Upper lobe of right lung (tissue), 1 donor: ENCODE measurements around the gene IL6R. TPM values are rescaled to one million over a fixed set of nuclear protein-coding genes. Genes with fewer than 3 reads are reported as not detected.

Experiments
- ATAC-seq: fragments of 200-7000 bp; cut with Tn5 transposase; one replicate; pipeline ENCODE4 v1.9.1; 2020; ENCODE audit warnings: mild to moderate bottlenecking, moderate library complexity
- DNase-seq: peaks from one replicate; pipeline ENCODE4 v3.0.0-alpha.2; 2020
- H3K27ac ChIP-seq: fragments of 200-600 bp; one replicate; pipeline ENCODE4 v1.8.0; 2022
- H3K27me3 ChIP-seq: fragments of 200-600 bp; one replicate; pipeline ENCODE4 v1.8.0; 2022; ENCODE audit warnings: mild to moderate bottlenecking
- H3K36me3 ChIP-seq: fragments of 200-600 bp; one replicate; pipeline ENCODE4 v1.8.0; 2022
- H3K4me1 ChIP-seq: fragments of 200-600 bp; one replicate; pipeline ENCODE4 v1.8.0; 2022
- H3K4me3 ChIP-seq: fragments of 200-600 bp; one replicate; pipeline ENCODE4 v1.8.0; 2022; ENCODE audit warnings: mild to moderate bottlenecking
- H3K9me3 ChIP-seq: fragments of 200-600 bp; one replicate; pipeline ENCODE4 v1.8.0; 2022
- intact Hi-C: fragments of 100-400 bp; cut with DNase I; formaldehyde crosslinking; loops from one replicate; pipeline ENCODE4 v1.11.0; 2022
- total RNA-seq: library from RNA; stranded (reverse); fragmentation: NEBNext Ultra II Directional; extraction: Animal tissue kit (Norgen Biotek cat#: 25700); gene quantifications from one replicate; pipeline ENCODE4 v1.2.1, GENCODE V29; 2021
- TF ChIP-seq, protein P1 (sequence below): fragments of 200-600 bp; IDR thresholded peaks from one replicate; pipeline ENCODE4 v1.8.0; 2022; ENCODE audit warnings: antibody characterized with exemption
- donor health status: DM: no; HTN: yes; CAD: no; lungs with severe emphysema.

IL6R gene
- total RNA-seq, 1 donor from 2014 or later: 60.2 TPM

DNA sequence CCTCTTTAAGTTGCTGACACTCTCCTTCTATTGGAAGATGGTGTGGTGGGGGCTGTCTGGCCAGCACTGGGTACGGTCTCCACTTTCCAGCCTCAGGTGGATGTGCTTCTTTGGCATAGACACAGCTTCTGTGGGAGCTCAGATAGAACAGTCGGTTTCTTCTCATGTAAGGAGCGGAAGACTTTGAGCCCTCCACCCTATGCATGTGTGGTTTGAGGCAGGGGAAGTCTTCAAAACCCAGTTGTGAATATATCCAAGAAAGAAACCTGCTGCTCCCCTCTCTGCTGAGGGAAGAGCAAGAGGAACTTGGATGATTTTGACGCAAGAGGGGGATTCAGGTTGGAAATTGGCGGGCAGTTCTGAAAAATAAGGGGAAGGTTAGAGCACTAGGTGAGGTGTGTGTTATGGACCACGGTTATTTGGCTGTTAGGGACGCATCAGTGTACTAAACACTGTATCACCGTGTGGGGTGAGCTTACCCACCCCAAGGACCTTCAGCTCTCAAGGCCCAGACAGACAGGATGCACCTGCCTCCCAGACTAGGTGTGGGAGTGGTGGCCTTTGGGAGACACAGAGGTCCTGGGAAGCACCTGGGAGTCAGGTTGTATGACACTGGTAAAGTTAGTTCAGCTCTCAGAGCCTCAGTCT is 36.2 kb downstream of the IL6R start:
- Histone ChIP-seq H3K27me3 (no peaks in the 10 kb centered on the region), H3K36me3 (peaks cover 47% of the 10 kb centered on the region), H3K9me3 (no peaks in the 10 kb centered on the region), H3K27ac (peak overlapping the region; percentile 72), H3K4me1 (peaks cover 36% of the 10 kb centered on the region), H3K4me3 (no peak overlapping the region)
- no peak for ATAC-seq
- intact Hi-C loops: no loop called here
- TF ChIP-seq, protein P1, sequence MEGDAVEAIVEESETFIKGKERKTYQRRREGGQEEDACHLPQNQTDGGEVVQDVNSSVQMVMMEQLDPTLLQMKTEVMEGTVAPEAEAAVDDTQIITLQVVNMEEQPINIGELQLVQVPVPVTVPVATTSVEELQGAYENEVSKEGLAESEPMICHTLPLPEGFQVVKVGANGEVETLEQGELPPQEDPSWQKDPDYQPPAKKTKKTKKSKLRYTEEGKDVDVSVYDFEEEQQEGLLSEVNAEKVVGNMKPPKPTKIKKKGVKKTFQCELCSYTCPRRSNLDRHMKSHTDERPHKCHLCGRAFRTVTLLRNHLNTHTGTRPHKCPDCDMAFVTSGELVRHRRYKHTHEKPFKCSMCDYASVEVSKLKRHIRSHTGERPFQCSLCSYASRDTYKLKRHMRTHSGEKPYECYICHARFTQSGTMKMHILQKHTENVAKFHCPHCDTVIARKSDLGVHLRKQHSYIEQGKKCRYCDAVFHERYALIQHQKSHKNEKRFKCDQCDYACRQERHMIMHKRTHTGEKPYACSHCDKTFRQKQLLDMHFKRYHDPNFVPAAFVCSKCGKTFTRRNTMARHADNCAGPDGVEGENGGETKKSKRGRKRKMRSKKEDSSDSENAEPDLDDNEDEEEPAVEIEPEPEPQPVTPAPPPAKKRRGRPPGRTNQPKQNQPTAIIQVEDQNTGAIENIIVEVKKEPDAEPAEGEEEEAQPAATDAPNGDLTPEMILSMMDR: no peak
- DNase-seq: no peak

DNA sequence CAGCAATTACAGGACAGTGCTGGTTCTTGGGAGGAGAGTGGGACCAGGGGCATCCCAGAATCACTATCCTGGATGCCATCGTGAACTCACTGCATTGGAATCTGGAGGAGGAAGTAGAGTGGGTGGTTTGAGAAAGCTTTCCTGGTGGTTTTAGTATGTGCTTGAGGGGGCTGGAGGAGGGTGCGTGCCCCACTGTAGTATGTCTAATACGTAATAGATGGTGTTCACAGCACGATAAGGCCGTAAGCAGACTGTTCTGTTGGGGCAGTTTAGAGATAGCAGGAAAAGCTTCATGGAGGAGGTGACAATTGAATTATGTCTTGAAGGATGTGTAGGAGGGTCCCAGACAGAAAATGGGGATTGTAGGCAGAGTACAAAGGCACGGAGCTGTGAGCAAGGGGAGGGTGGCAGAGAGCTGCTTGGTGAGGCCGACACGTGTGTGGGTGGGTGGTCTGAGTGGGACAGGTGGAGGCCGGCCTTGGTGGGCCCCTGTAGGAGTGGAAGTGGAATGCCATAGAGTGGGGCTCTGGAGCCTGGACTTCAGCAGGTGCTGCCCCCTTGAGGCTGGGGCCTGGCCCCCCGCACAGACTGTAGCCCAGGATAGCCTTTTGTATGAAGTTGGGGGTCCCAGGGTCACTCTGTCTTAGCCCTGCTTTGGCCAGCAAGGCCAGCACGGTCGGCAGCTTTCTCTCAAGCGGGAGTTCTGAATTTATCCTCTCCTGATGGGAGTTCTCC is 37.0 kb downstream of the IL6R start:
- peak; percentile 60 for ATAC-seq
- Histone ChIP-seq H3K36me3 (peaks cover 45% of the 10 kb centered on the region), H3K4me1 (peaks cover 41% of the 10 kb centered on the region), H3K27me3 (no peaks in the 10 kb centered on the region), H3K4me3 (no peak overlapping the region), H3K27ac (peak overlapping the region; percentile 72), H3K9me3 (no peaks in the 10 kb centered on the region)
- intact Hi-C loops: no loop called here
- TF ChIP-seq, protein P1: peak; percentile 35
- DNase-seq: no peak

DNA sequence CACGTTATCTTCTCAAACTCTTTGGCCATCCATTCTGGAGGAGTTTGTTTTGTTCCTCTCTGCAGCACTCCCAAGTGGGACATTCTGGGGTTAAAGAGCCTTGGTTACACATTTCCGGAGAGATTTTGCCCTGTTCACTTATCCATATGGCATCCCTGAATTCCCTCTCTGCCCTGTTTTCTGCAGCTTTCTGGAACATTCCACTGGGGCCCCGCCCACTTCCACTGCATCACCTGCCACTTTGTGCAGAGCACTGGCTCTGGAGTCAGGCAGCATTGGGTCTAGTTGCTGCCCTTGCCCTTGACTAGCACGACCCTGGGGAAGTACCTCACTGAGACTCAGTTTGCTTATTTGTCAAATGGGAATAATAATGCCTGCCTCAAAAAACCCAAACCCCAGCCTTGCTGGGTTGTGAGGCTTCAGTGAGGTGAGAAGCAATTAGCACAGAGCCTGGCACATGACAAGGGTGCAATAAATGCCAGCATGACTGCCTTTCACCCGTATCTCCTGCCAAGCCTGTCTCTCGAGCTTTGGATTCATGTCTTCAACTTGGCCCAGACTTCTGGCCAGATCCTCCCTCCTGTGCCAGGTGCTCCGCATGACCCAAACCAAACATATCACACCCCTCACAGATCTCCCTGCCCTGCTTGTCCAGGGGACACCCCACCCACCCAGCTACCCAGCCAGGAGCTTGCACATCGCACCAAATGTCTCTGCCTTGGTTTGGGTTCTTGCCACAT is 38.3 kb downstream of the IL6R start:
- Histone ChIP-seq H3K27me3 (no peaks in the 10 kb centered on the region), H3K4me1 (peaks cover 41% of the 10 kb centered on the region), H3K9me3 (no peaks in the 10 kb centered on the region), H3K36me3 (peaks cover 42% of the 10 kb centered on the region), H3K27ac (no peak overlapping the region), H3K4me3 (no peak overlapping the region)
- DNase-seq (no peak), ATAC-seq (no peak)
- TF ChIP-seq, protein P1: no peak
- intact Hi-C loops: no loop called here

DNA sequence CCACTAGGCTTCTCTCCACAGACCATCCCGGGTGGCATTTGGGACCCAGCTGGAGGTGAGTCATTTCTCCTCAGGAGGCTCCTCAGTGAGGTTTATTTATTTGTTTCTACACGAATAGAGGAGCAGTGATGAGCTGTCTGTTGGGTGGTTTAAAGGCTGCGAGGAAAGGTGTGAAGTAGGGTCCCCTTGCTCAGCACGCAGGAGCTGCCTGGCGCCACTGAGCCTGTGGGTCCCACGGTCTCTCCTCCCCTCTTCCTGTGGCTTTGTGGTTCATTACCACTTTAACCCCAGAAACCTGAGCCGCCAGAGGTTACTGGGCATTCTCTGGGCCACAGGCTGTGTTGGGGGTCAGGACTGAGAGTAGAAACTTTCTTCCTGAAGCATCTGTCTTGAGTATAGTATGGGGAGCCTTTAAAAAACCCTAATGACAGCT is 39.9 kb downstream of the IL6R start:
- Histone ChIP-seq H3K9me3 (no peaks in the 10 kb centered on the region), H3K27me3 (no peaks in the 10 kb centered on the region), H3K4me3 (no peak overlapping the region), H3K27ac (no peak overlapping the region), H3K36me3 (peaks cover 46% of the 10 kb centered on the region), H3K4me1 (peaks cover 37% of the 10 kb centered on the region)
- DNase-seq (no peak), ATAC-seq (no peak)
- intact Hi-C loops: no loop called here
- TF ChIP-seq, protein P1: no peak

DNA sequence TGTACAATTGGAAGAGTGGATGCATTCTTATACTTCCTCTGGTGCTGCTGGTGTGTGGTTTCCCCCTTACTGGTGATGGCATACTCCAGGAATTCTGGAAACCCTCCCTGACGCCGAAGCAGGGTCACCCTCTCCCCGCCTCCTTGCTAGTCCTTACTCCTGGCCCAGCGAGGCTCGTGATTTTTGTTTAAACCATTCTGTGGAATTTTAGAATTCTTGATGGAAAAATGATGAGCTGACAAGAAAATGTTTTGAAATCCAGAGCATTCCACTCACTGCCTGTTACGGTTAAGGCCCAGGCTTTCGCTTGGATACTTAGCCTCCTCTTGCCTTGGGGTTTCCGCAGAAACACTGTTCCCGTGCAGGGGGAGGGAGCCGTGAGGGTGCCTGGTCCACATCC is 41.1 kb downstream of the IL6R start:
- TF ChIP-seq, protein P1: no peak

More for the DNA sequence above, 41.1 kb downstream of the IL6R start:
- Histone ChIP-seq H3K36me3 (peaks cover 54% of the 10 kb centered on the region), H3K4me1 (peaks cover 27% of the 10 kb centered on the region), H3K27ac (peak overlapping the region; percentile 17), H3K9me3 (no peaks in the 10 kb centered on the region), H3K27me3 (no peaks in the 10 kb centered on the region), H3K4me3 (no peak overlapping the region)
- no peak for DNase-seq
- intact Hi-C loops: no loop called here
- peak; percentile 58 for ATAC-seq
